Gastrocnemius medialis (tissue), 4 donors: ENCODE results near the gene TRIM29. TPM values are rescaled to one million over a fixed set of nuclear protein-coding genes. Genes with fewer than 3 reads are reported as not detected.

Experiments used
- ATAC-seq, 2 donors: fragments of 150-250 bp; one replicate each; pipeline ENCODE4 v1.9.1; 2016
- DNase-seq, 2 donors: peaks; one replicate each; pipeline ENCODE4 v3.0.0-alpha.2; 2019
- H3K27ac ChIP-seq, 4 donors: fragments of 200-600 bp; sonication (generic); 1 replicate in 1 of 4; 2 replicates in 3 of 4; pipeline ENCODE4 v1.5.1; 2016 to 2018; ENCODE audit warnings: mild to moderate bottlenecking in 2 of 4, moderate library complexity in 1 of 4
- H3K27me3 ChIP-seq, 3 donors: fragments of 200-600 bp; sonication (generic) in 2 of 3; 1 replicate in 1 of 3; 2 replicates in 2 of 3; pipeline versions ENCODE4 v1.5.1 to v1.6.0; 2016 to 2019; ENCODE audit warnings: mild to moderate bottlenecking in 1 of 3, moderate library complexity in 1 of 3
- H3K36me3 ChIP-seq, 2 donors: fragments of 200-600 bp; sonication (generic) in 1 of 2; one replicate each; pipeline ENCODE4 v1.5.1; 2017 to 2018
- H3K4me1 ChIP-seq, 2 donors: fragments of 200-600 bp; sonication (generic) in 1 of 2; one replicate each; pipeline ENCODE4 v1.5.1; 2016 to 2017; ENCODE audit warnings: mild to moderate bottlenecking in 2 of 2
- H3K4me3 ChIP-seq, 4 donors: fragments of 200-600 bp; sonication (generic) in 3 of 4; 1 replicate in 1 of 4; 2 replicates in 3 of 4; pipeline ENCODE4 v1.5.1; 2016 to 2019; ENCODE audit warnings: mild to moderate bottlenecking in 2 of 4
- H3K9me3 ChIP-seq, 3 donors: fragments of 200-600 bp; sonication (generic) in 2 of 3; 1 replicate in 1 of 3; 2 replicates in 2 of 3; pipeline ENCODE4 v1.5.1; 2016 to 2019
- CTCF ChIP-seq, 5 experiments: fragments of 450-650 bp in 3 of 5; fragments of 200-600 bp in 2 of 5; sonication (generic) in 2 of 5; IDR thresholded peaks in 4 of 5; conservative IDR thresholded peaks in 1 of 5; 1 replicate in 4 of 5; 2 replicates in 1 of 5; pipeline ENCODE4 v1.5.1; 2016 to 2019; ENCODE audit warnings: antibody characterized with exemption in 5 of 5, mild to moderate bottlenecking in 3 of 5, moderate library complexity in 3 of 5
- POLR2A ChIP-seq, 2 donors: fragments of 450-650 bp; IDR thresholded peaks; one replicate each; pipeline ENCODE4 v1.6.1; 2017; ENCODE audit warnings: antibody characterized with exemption in 2 of 2, mild to moderate bottlenecking in 2 of 2, moderate library complexity in 2 of 2
- in situ Hi-C, 4 donors: fragments of 200-750 bp; cut with MboI; loops; one replicate each; pipeline versions ENCODE4 v1.15.0 to v1.8.0; 2017; ENCODE audit warnings: low sequenced_read_pairs in 4 of 4
- intact Hi-C: fragments of 100-400 bp; cut with DNase I; formaldehyde crosslinking; loops from one replicate; pipeline ENCODE4 v1.15.1; 2023; ENCODE audit warnings: low total_unique reads
- total RNA-seq, 4 donors: library from RNA; depleted of rRNA; stranded (reverse); fragments of >200 nt; gene quantifications; one replicate each; pipeline versions ENCODE4 v1.1.0 to v1.2.3, GENCODE V29; 2016

Gene TRIM29
- total RNA-seq, 4 donors from 2014 or later: 0.65 to 2.9 (median 0.95) TPM; not detected in 1

GRCh38 chr11:120119121-120119520 lies 18.8 kb downstream of the TRIM29 start:
- DNase-seq (no peak), ATAC-seq (no peak)
- Histone ChIP-seq H3K4me1 (no peaks in the 10 kb centered on the region), H3K36me3 (no peaks in the 10 kb centered on the region), H3K27me3 (no peaks in the 10 kb centered on the region), H3K27ac (no peak overlapping the region), H3K9me3 (no peaks in the 10 kb centered on the region), H3K4me3 (no peak overlapping the region)
- no peak for TF ChIP-seq POLR2A (IDR thresholded peaks at IDR 0.05)
- intact Hi-C loops: no loop called here
- in situ Hi-C loops: loop anchor here in 3 of 4 donors (25.0 kb wide), 1 partner anchor 632 kb away; no protein-coding TSS in a partner anchor

GRCh38 chr11:120117991-120118390 lies 19.9 kb downstream of the TRIM29 start:
- Histone ChIP-seq H3K4me1 (no peaks in the 10 kb centered on the region), H3K4me3 (no peak overlapping the region), H3K9me3 (no peaks in the 10 kb centered on the region), H3K27ac (no peak overlapping the region), H3K36me3 (no peaks in the 10 kb centered on the region), H3K27me3 (no peaks in the 10 kb centered on the region)
- in situ Hi-C loops (loop anchor here in 3 of 4 donors (25.0 kb wide), 1 partner anchor 631 kb away; no protein-coding TSS in a partner anchor), intact Hi-C loops (no loop called here)
- DNase-seq (no peak), ATAC-seq (no peak)
- TF ChIP-seq CTCF (IDR thresholded peaks at IDR 0.05 in 4 of 5, conservative IDR thresholded peaks at IDR 0.05 in 1 of 5): no peak
- TF ChIP-seq POLR2A (IDR thresholded peaks at IDR 0.05): no peak

DNA sequence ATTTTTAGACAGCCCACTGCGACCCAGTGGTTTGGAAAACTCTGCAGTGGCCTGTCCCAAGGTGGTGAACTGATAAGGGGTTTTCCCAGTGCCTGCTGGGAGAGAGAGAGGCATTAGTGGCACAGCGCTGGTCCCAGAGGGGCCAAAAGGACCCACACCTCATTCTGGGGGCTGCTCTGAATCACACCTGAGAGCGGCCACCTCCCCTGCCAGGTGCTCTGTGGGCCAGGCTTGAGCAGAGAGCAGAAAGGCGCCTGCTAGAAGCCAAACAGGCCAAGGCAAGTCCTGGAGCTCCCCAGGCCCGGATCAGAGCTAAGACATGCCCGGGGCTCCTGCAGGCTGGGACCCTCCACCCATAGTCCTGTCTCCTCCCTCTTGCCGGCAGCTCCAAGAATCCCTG lies 20.9 kb downstream of the TRIM29 start:
- DNase-seq: no peak
- H3K4me3 ChIP-seq: no peak overlapping the region
- H3K9me3 ChIP-seq: no peaks in the 10 kb centered on the region
- intact Hi-C loops: no loop called here
- H3K27ac ChIP-seq: no peak overlapping the region
- no peaks in the 10 kb centered on the region for H3K4me1 ChIP-seq
- H3K36me3 ChIP-seq: no peaks in the 10 kb centered on the region
- in situ Hi-C loops: loop anchor here in 3 of 4 donors (25.0 kb wide), 1 partner anchor 630 kb away; no protein-coding TSS in a partner anchor
- no peak for TF ChIP-seq POLR2A (IDR thresholded peaks at IDR 0.05)
- TF ChIP-seq CTCF (IDR thresholded peaks at IDR 0.05 in 4 of 5, conservative IDR thresholded peaks at IDR 0.05 in 1 of 5): no peak
- H3K27me3 ChIP-seq: no peaks in the 10 kb centered on the region
- no peak for ATAC-seq

- TF ChIP-seq POLR2A (IDR thresholded peaks at IDR 0.05) (no peak), CTCF (IDR thresholded peaks at IDR 0.05 in 4 of 5, conservative IDR thresholded peaks at IDR 0.05 in 1 of 5) (no peak)
- in situ Hi-C loops (loop anchor here in 3 of 4 donors (25.0 kb wide), 1 partner anchor 628 kb away; no protein-coding TSS in a partner anchor), intact Hi-C loops (no loop called here)
- H3K9me3 ChIP-seq: no peaks in the 10 kb centered on the region
- H3K27ac ChIP-seq: no peak overlapping the region
- H3K27me3 ChIP-seq: no peaks in the 10 kb centered on the region
- no peaks in the 10 kb centered on the region for H3K4me1 ChIP-seq
- DNase-seq (no peak), ATAC-seq (no peak)
- no peaks in the 10 kb centered on the region for H3K36me3 ChIP-seq
- no peak overlapping the region for H3K4me3 ChIP-seq
These were observed 22.5 kb downstream of the TRIM29 start for GRCh38 chr11:120115272-120116000.

- Histone ChIP-seq H3K4me3 (no peak overlapping the region), H3K4me1 (no peaks in the 10 kb centered on the region), H3K9me3 (no peaks in the 10 kb centered on the region), H3K27me3 (no peaks in the 10 kb centered on the region), H3K27ac (no peak overlapping the region), H3K36me3 (no peaks in the 10 kb centered on the region)
- ATAC-seq (no peak), DNase-seq (no peak)
- intact Hi-C loops (no loop called here), in situ Hi-C loops (loop anchor here in 3 of 4 donors (25.0 kb wide), 1 partner anchor 625 kb away; no protein-coding TSS in a partner anchor)
- no peak for TF ChIP-seq POLR2A (IDR thresholded peaks at IDR 0.05)
- no peak for TF ChIP-seq CTCF (IDR thresholded peaks at IDR 0.05 in 4 of 5, conservative IDR thresholded peaks at IDR 0.05 in 1 of 5)
These were observed 25.6 kb downstream of the TRIM29 start for GRCh38 chr11:120112174-120112796.
